Hepatocyte (in vitro differentiated cells): Measurements from ENCODE around the gene SMARCD2.
"Not testable (repeated sequence)": the region's sequence is repeated elsewhere in the genome, so short reads cannot be mapped to it uniquely, and the experiment has no call there.

Source experiments
- CTCF ChIP-seq: fragments of 200-600 bp; sonication (generic); IDR thresholded peaks from 2 replicates; pipeline ENCODE4 v1.5.1; 2016; ENCODE audit warnings: antibody characterized with exemption, mild to moderate bottlenecking; ENCODE audit not compliant: poor library complexity
- EZH2phosphoT487 ChIP-seq: fragments of 200-600 bp; sonication (generic); IDR thresholded peaks from one replicate; pipeline ENCODE4 v1.6.1; 2018; ENCODE audit warnings: antibody characterized with exemption, mild to moderate bottlenecking, low read depth, moderate library complexity; ENCODE audit not compliant: unreplicated experiment, severe bottlenecking

- not testable (repeated sequence) for TF ChIP-seq EZH2phosphoT487, CTCF
These were observed 27.8 kb upstream of the SMARCD2 start for GRCh38 chr17:63870292-63870665.
